Urinary bladder (tissue), 4 donors: Measurements from ENCODE around the gene HS3ST2. TPM values are rescaled to one million over a fixed set of nuclear protein-coding genes. Genes with fewer than 3 reads are reported as not detected.
"Not testable (repeated sequence)": the region's sequence is repeated elsewhere in the genome, so short reads cannot be mapped to it uniquely, and the experiment has no call there.

Experiments used
- DNase-seq: peaks from one replicate; pipeline ENCODE4 v3.0.0-alpha.2; 2015; ENCODE audit errors: extremely low spot score
- H3K27ac ChIP-seq: one replicate; pipeline ENCODE4 v1.5.1; 2013; ENCODE audit warnings: low read depth, mild to moderate bottlenecking, moderate library complexity
- H3K36me3 ChIP-seq: one replicate; pipeline ENCODE4 v1.6.1; 2013; ENCODE audit warnings: mild to moderate bottlenecking, moderate library complexity; ENCODE audit not compliant: insufficient read depth
- H3K4me1 ChIP-seq: one replicate; pipeline ENCODE4 v1.6.1; 2013; ENCODE audit warnings: mild to moderate bottlenecking, moderate library complexity; ENCODE audit not compliant: insufficient read depth
- H3K4me3 ChIP-seq: one replicate; pipeline ENCODE4 v1.5.1; 2013; ENCODE audit warnings: low read depth, low read length
- WGBS: extraction: QIAGEN DNeasy Blood & Tissue Kit; methylation state at CpG from one replicate; pipeline ENCODE4 v1.1.7; 2013; 5-methylcytosine and 5-hydroxymethylcytosine counted together
- polyA plus RNA-seq: library from polyadenylated mRNA; stranded (reverse); fragments of 200-250 nt; gene quantifications from one replicate; pipeline ENCODE4 v1.2.3, GENCODE V29; 2013
- total RNA-seq: library from RNA; depleted of rRNA; stranded (reverse); fragments of >200 nt; gene quantifications from one replicate; pipeline ENCODE4 v1.2.3, GENCODE V29; 2014
- donor health status: healthy with polysubstance abuse.
- donor health status: healthy.

HS3ST2 gene
- total and polyA plus RNA-seq, 2 donors = 0.16 to 0.81 TPM

DNA sequence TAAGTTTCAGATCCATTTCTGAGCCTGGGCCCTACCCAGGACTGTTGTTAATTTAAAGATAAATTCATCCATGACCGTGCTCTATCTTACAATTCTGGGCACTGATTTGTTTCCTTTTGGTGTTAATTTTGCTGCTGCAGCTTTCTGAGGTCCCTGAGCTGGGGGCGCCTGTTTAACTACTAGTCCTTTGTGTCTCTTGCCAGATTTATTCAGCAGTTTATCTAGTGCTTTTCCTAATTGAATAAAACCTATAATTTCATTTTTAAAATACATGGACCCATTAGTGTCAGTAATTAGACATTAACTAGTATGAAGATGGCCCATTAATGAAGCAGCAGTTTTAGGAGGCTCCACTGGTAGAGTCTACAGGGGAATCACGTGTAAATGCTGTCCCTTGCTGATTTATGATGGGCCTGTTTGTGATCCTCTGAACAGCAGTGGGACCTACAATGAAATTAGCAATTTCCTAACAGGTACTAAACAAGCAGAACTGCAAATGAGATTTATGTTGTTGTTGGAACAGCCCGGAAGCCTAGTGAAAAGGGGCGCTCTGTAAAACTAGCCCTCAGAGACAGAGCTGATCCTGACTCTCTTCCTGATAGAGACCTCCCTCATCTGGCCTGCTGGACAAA lies 54.7 kb downstream of the HS3ST2 start:
- Histone ChIP-seq H3K27ac (no peak overlapping the region), H3K36me3 (no peaks in the 10 kb centered on the region), H3K4me1 (no peaks in the 10 kb centered on the region), H3K4me3 (no peak overlapping the region)
- 53% methylated on average over 5 of the region's 5 CpGs for WGBS
- no peak for DNase-seq

- no peak overlapping the region for H3K4me3 ChIP-seq
- no peak overlapping the region for H3K27ac ChIP-seq
- WGBS = 66% methylated on average over 4 of the region's 4 CpGs
- H3K4me1 ChIP-seq = no peaks in the 10 kb centered on the region
- no peak for DNase-seq
- no peaks in the 10 kb centered on the region for H3K36me3 ChIP-seq
These were observed 57.9 kb downstream of the HS3ST2 start for GRCh38 chr16:22871861-22872260.

DNA sequence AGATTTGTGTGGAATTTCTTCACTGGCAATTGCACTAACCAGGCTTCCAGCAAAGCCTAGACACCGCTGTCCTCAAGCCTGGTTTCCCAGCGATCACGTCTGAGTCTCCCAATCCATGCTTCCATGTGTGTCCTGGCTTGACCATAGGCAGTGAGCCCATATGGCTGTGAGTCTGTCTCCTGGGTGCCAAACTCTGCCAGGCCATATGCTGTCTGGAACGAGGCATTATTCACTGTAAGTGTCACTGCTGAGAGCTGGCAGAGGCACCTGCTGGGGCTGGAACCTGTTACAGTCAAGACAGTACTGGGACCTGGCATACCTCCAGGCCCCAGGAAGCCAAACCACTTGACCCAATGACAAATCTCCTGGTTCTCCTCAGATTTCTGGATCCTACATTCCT lies 60.4 kb downstream of the HS3ST2 start:
- Histone ChIP-seq H3K4me3 (no peak overlapping the region), H3K36me3 (no peaks in the 10 kb centered on the region), H3K4me1 (no peaks in the 10 kb centered on the region), H3K27ac (no peak overlapping the region)
- no peak for DNase-seq
- WGBS = 86% methylated on average over 4 of the region's 4 CpGs

DNA sequence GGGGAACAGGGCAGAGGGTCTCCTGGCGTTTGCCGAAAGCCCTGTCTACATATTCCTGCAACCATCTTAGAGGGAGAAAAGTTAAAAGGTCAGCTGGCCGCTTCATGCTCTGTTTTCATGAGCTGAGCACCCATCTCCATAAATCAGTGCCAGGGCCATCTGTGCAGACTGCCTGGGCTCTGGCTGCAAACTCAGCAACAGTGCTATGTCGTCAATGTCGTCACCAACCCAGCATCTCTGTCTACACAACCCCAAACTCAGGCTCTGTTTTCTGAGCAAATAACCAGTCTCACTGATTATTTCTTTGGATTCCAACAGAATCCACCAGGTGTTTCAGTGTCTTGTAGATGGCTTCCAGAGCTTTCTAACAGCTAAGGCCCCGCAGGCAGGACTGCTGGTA lies 65.0 kb downstream of the HS3ST2 start:
- WGBS = 75% methylated on average over 6 of the region's 6 CpGs
- Histone ChIP-seq H3K27ac (no peak overlapping the region), H3K4me1 (no peaks in the 10 kb centered on the region), H3K36me3 (no peaks in the 10 kb centered on the region), H3K4me3 (no peak overlapping the region)
- DNase-seq = no peak

- WGBS = 59% methylated on average over 6 of the region's 6 CpGs
- Histone ChIP-seq H3K4me3 (no peak overlapping the region), H3K4me1 (no peaks in the 10 kb centered on the region), H3K36me3 (no peaks in the 10 kb centered on the region), H3K27ac (no peak overlapping the region)
- no peak for DNase-seq
These were observed 65.5 kb downstream of the HS3ST2 start for GRCh38 chr16:22879466-22879865.

GRCh38 chr16:22882981-22883380 lies 69.0 kb downstream of the HS3ST2 start:
- no peaks in the 10 kb centered on the region for H3K4me1 ChIP-seq
- DNase-seq = no peak
- no peak overlapping the region for H3K4me3 ChIP-seq
- no peak overlapping the region for H3K27ac ChIP-seq
- no peaks in the 10 kb centered on the region for H3K36me3 ChIP-seq

DNA sequence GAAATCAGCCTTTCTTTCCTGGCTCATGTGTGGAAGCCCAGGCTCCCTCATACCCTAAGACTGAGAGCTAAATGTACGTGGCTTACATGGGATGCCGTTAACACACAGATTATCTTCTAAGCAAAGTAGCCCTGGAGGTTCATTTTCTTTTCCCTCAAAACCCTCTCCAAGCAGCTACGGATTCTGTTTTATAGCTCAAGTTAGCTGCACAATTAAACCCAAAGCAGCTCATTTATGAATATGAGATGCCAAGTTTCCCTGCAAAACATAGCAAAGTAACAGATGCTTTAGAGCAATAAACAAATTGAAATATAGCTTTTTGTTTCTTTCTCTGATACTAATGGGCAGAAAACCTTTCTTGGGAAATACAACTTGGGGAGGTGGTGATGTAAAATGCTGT lies 72.0 kb downstream of the HS3ST2 start:
- 73% methylated on average over 3 of the region's 3 CpGs for WGBS
- no peak for DNase-seq
- Histone ChIP-seq H3K4me1 (no peaks in the 10 kb centered on the region), H3K36me3 (no peaks in the 10 kb centered on the region), H3K4me3 (no peak overlapping the region), H3K27ac (no peak overlapping the region)

- no peaks in the 10 kb centered on the region for H3K36me3 ChIP-seq
- no peaks in the 10 kb centered on the region for H3K4me1 ChIP-seq
- no peak overlapping the region for H3K4me3 ChIP-seq
- DNase-seq = no peak
- H3K27ac ChIP-seq = no peak overlapping the region
- 86% methylated on average over 1 of the region's 1 CpG for WGBS
These were observed 73.0 kb downstream of the HS3ST2 start for GRCh38 chr16:22886927-22887326.

- 73% methylated on average over 6 of the region's 6 CpGs for WGBS
- H3K36me3 ChIP-seq = no peaks in the 10 kb centered on the region
- no peaks in the 10 kb centered on the region for H3K4me1 ChIP-seq
- H3K4me3 ChIP-seq = no peak overlapping the region
- H3K27ac ChIP-seq = no peak overlapping the region
- no peak for DNase-seq
These were observed 73.5 kb downstream of the HS3ST2 start for GRCh38 chr16:22887445-22887844.

GRCh38 chr16:22888791-22889190 lies 74.8 kb downstream of the HS3ST2 start:
- no peaks in the 10 kb centered on the region for H3K4me1 ChIP-seq
- H3K36me3 ChIP-seq = no peaks in the 10 kb centered on the region
- DNase-seq = no peak
- 44% methylated on average over 4 of the region's 4 CpGs for WGBS
- H3K27ac ChIP-seq = no peak overlapping the region
- H3K4me3 ChIP-seq = no peak overlapping the region

GRCh38 chr16:22890976-22891375 lies 77.0 kb downstream of the HS3ST2 start:
- DNase-seq = no peak
- Histone ChIP-seq H3K4me3 (no peak overlapping the region), H3K36me3 (no peaks in the 10 kb centered on the region), H3K27ac (no peak overlapping the region), H3K4me1 (no peaks in the 10 kb centered on the region)
- WGBS = 82% methylated on average over 7 of the region's 7 CpGs

- H3K4me3 ChIP-seq = no peak overlapping the region
- 71% methylated on average over 1 of the region's 1 CpG for WGBS
- no peaks in the 10 kb centered on the region for H3K36me3 ChIP-seq
- DNase-seq = no peak
- no peaks in the 10 kb centered on the region for H3K4me1 ChIP-seq
- H3K27ac ChIP-seq = no peak overlapping the region
These were observed 83.2 kb downstream of the HS3ST2 start for GRCh38 chr16:22897184-22897583.

DNA sequence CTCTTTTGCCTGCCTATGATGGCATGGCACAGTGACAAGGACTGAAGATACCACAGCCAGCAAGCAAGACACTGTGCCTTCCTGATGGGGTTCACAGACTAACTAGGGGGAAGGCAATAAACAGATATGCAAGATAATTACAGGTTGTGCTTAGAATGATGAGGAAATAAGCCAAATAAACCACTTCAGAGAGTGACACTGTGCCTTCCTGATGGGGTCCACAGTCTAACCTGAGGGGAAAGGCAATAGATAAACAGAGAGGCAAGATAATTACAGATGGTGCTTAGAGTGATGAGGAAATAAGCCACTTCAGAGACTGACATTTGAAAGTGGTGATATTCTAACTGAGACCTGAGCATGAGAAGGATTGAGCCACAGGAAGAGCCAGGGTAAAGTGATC lies 84.2 kb downstream of the HS3ST2 start:
- H3K4me3 ChIP-seq = no peak overlapping the region
- no peak overlapping the region for H3K27ac ChIP-seq
- H3K36me3 ChIP-seq = no peaks in the 10 kb centered on the region
- H3K4me1 ChIP-seq = no peaks in the 10 kb centered on the region
- no peak for DNase-seq

DNA sequence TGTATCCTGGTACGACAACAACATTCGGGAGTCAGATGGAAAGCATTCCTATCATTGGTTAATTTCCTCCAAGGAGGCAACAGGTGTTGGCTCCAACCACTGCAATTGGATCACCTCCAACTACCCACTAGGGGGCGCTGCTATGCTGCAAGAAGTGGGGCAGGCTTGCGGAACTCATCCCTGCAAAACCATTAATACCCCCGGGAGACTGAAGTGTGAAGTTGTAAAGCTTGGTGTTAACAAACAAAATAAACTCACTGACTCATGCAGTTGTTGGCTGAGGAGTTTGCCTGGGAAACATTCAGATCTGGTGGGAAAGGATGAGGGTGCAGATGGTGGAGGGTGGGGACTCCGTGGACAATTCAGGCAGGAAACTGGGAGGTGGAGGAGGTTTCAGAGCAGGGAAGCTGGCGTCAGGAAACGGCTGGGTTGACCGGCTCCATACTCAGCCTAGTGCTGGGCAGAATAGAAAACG lies 84.9 kb downstream of the HS3ST2 start:
- Histone ChIP-seq H3K36me3 (no peaks in the 10 kb centered on the region), H3K4me3 (no peak overlapping the region), H3K4me1 (no peaks in the 10 kb centered on the region), H3K27ac (no peak overlapping the region)
- WGBS = 2% methylated on average over 10 of the region's 10 CpGs
- DNase-seq = no peak

GRCh38 chr16:22899567-22899966 lies 85.6 kb downstream of the HS3ST2 start:
- not testable (repeated sequence) for H3K36me3 ChIP-seq, DNase-seq, H3K4me1 ChIP-seq, H3K4me3 ChIP-seq, H3K27ac ChIP-seq
- WGBS = 74% methylated on average over 4 of the region's 4 CpGs
